Panc1 (cell line): ENCODE measurements around the gene NTM. TPM values are rescaled to one million over a fixed set of nuclear protein-coding genes. Genes with fewer than 3 reads are reported as not detected.

Experiments used
- ATAC-seq: fragments of 200-7000 bp; cut with Tn5 transposase; 2 replicates; pipeline ENCODE4 v1.9.1; 2020; ENCODE audit warnings: mild to moderate bottlenecking, moderate library complexity
- BruUV-seq: library from RNA; stranded (reverse); fragments of 400-500 nt; replicated peaks from 2 replicates; lab custom pipeline; 2021; lab: Mats Ljungman, UMichigan
- CTCF ChIA-PET: fragments of 300-600 bp; sonication (Branson Sonifier 250); formaldehyde crosslinking; loops from one replicate; lab custom pipeline; 2022; ENCODE audit warnings: antibody characterized with exemption; lab: Charles Lee
- POLR2A ChIA-PET: fragments of 300-600 bp; sonication (Branson Sonifier 250); formaldehyde crosslinking; loops from one replicate; lab custom pipeline; 2022; ENCODE audit warnings: antibody characterized with exemption; lab: Charles Lee
- DNase-seq: peaks from one replicate; pipeline ENCODE4 v3.0.0-alpha.2; 2010; ENCODE audit warnings: low read depth, low spot score
- H3K27ac ChIP-seq: 2 replicates; pipeline ENCODE4 v1.5.1; 2011; ENCODE audit warnings: mild to moderate bottlenecking, low read length, inconsistent platforms
- H3K27me3 ChIP-seq: fragments of 200-500 bp; sonication (Bioruptor generic); 2 replicates; pipeline ENCODE4 v1.6.0; 2014; ENCODE audit warnings: low read length, inconsistent platforms; ENCODE audit not compliant: control insufficient read depth, insufficient read depth
- H3K36me3 ChIP-seq: fragments of 200-500 bp; sonication (Bioruptor generic); 2 replicates; pipeline ENCODE4 v1.5.1; 2014; ENCODE audit warnings: inconsistent platforms, mild to moderate bottlenecking, low read length, moderate library complexity; ENCODE audit not compliant: control insufficient read depth, insufficient read depth
- H3K4me1 ChIP-seq: 2 replicates; pipeline ENCODE4 v1.5.1; 2011; ENCODE audit warnings: inconsistent platforms, mild to moderate bottlenecking, low read length, moderate library complexity; ENCODE audit not compliant: control insufficient read depth, insufficient read depth
- H3K4me3 ChIP-seq, 2 experiments: 2 replicates each; pipeline ENCODE4 v1.5.1; 2011 to 2012; ENCODE audit warnings: low read depth in 2 of 2, low read length in 2 of 2, mild to moderate bottlenecking in 2 of 2, inconsistent platforms in 1 of 2, moderate library complexity in 1 of 2
- H3K9me3 ChIP-seq: fragments of 200-500 bp; sonication (Bioruptor generic); 2 replicates; pipeline ENCODE4 v1.5.1; 2014; ENCODE audit warnings: low read depth, mild to moderate bottlenecking, inconsistent platforms, low read length, moderate library complexity; ENCODE audit not compliant: control insufficient read depth, insufficient read depth
- CTCF ChIP-seq: fragments of 450-650 bp; IDR thresholded peaks from 2 replicates; pipeline ENCODE4 v1.5.1; 2017; ENCODE audit warnings: mild to moderate bottlenecking
- POLR2AphosphoS5 ChIP-seq: IDR thresholded peaks from 2 replicates; pipeline ENCODE4 v1.6.1; 2012; ENCODE audit warnings: mild to moderate bottlenecking, low read depth, low read length, moderate library complexity
- REST ChIP-seq, 2 experiments: IDR thresholded peaks; 2 replicates each; pipeline ENCODE4 v1.6.1; 2011 to 2012; ENCODE audit warnings: low read depth in 2 of 2, control low read depth in 1 of 2, low read length in 1 of 2, mild to moderate bottlenecking in 1 of 2, moderate library complexity in 1 of 2; ENCODE audit not compliant: insufficient read depth in 1 of 2
- SIN3A ChIP-seq: IDR thresholded peaks from 2 replicates; pipeline ENCODE4 v1.6.1; 2012; ENCODE audit warnings: low read depth, mild to moderate bottlenecking, low read length, moderate library complexity, borderline replicate concordance; ENCODE audit not compliant: insufficient read depth
- TCF7L2 ChIP-seq: IDR thresholded peaks from 2 replicates; pipeline ENCODE4 v1.6.1; 2011; ENCODE audit warnings: mild to moderate bottlenecking, low read depth, low read length, inconsistent platforms
- in situ Hi-C: cut with HindIII; loops from 2 replicates; pipeline ENCODE4 v1.10.0; 2016; ENCODE audit warnings: low sequenced_read_pairs, low pct_unique_long_range_greater_than_20kb
- intact Hi-C: fragments of 100-400 bp; cut with micrococcal nuclease; formaldehyde crosslinking; loops from one replicate; pipeline ENCODE4 v1.10.0; 2022; ENCODE audit not compliant: unreplicated experiment
- total RNA-seq: library from RNA; stranded (reverse); gene quantifications from one replicate; pipeline ENCODE4 v1.2.1, GENCODE V29; 2021; ENCODE audit not compliant: unreplicated experiment

The NTM gene
- total RNA-seq, 1 experiment from 2014 or later: 0.10 TPM

GRCh38 chr11:132278801-132279574 lies 908.6 kb downstream of the NTM start:
- H3K36me3 ChIP-seq: no peaks in the 10 kb centered on the region
- intact Hi-C loops: no loop called here
- CTCF ChIA-PET: interaction anchor here (0.6 kb wide), 1 partner anchor 174 kb away, joined by 3 read pairs; no protein-coding TSS in a partner anchor
- POLR2A ChIA-PET: no interaction called here
- BruUV-seq: no TSS peak
- in situ Hi-C loops: no loop called here
- ATAC-seq (no peak), DNase-seq (no peak)
- peaks cover 4% of the 10 kb centered on the region; the same call in 1 of the 2 replicates for H3K27me3 ChIP-seq
- H3K9me3 ChIP-seq: no peaks in the 10 kb centered on the region
- no peak overlapping the region for H3K4me3 ChIP-seq
- no peaks in the 10 kb centered on the region for H3K4me1 ChIP-seq
- TF ChIP-seq TCF7L2: no peak
- peak; percentile 62 for TF ChIP-seq CTCF
- H3K27ac ChIP-seq: no peak overlapping the region

- Histone ChIP-seq H3K9me3 (no peaks in the 10 kb centered on the region), H3K4me3 (no peak overlapping the region), H3K36me3 (no peaks in the 10 kb centered on the region), H3K27ac (no peak overlapping the region), H3K4me1 (no peaks in the 10 kb centered on the region), H3K27me3 (peaks cover 4% of the 10 kb centered on the region; the same call in 1 of the 2 replicates)
- TF ChIP-seq POLR2AphosphoS5 (no peak), SIN3A (no peak), CTCF (no peak)
- CTCF ChIA-PET: no interaction called here
- in situ Hi-C loops (no loop called here), intact Hi-C loops (no loop called here)
- ATAC-seq (no peak), DNase-seq (no peak)
- POLR2A ChIA-PET: no interaction called here
- no TSS peak for BruUV-seq
These were observed 913.6 kb downstream of the NTM start for GRCh38 chr11:132284048-132284447.

GRCh38 chr11:132284611-132285010 lies 914.2 kb downstream of the NTM start:
- CTCF ChIA-PET: no interaction called here
- Histone ChIP-seq H3K27ac (no peak overlapping the region), H3K36me3 (no peaks in the 10 kb centered on the region), H3K4me3 (no peak overlapping the region), H3K9me3 (no peaks in the 10 kb centered on the region), H3K4me1 (no peaks in the 10 kb centered on the region), H3K27me3 (peaks cover 4% of the 10 kb centered on the region; the same call in 1 of the 2 replicates)
- in situ Hi-C loops (no loop called here), intact Hi-C loops (no loop called here)
- ATAC-seq (no peak), DNase-seq (no peak)
- BruUV-seq: no TSS peak
- no peak for TF ChIP-seq TCF7L2
- no peak for TF ChIP-seq REST (IDR thresholded peaks at IDR 0.05; ENCODE audit: insufficient read depth in 1 of 2, low read depth in 2 of 2, low read length in 1 of 2)
- no peak for TF ChIP-seq CTCF
- no peak for TF ChIP-seq POLR2AphosphoS5
- no peak for TF ChIP-seq SIN3A
- POLR2A ChIA-PET: no interaction called here
